ENCODE measurements around the gene UCKL1.
"Not testable (repeated sequence)": the region's sequence is repeated elsewhere in the genome, so short reads cannot be mapped to it uniquely, and the experiment has no call there.

The UCKL1 gene

DNA sequence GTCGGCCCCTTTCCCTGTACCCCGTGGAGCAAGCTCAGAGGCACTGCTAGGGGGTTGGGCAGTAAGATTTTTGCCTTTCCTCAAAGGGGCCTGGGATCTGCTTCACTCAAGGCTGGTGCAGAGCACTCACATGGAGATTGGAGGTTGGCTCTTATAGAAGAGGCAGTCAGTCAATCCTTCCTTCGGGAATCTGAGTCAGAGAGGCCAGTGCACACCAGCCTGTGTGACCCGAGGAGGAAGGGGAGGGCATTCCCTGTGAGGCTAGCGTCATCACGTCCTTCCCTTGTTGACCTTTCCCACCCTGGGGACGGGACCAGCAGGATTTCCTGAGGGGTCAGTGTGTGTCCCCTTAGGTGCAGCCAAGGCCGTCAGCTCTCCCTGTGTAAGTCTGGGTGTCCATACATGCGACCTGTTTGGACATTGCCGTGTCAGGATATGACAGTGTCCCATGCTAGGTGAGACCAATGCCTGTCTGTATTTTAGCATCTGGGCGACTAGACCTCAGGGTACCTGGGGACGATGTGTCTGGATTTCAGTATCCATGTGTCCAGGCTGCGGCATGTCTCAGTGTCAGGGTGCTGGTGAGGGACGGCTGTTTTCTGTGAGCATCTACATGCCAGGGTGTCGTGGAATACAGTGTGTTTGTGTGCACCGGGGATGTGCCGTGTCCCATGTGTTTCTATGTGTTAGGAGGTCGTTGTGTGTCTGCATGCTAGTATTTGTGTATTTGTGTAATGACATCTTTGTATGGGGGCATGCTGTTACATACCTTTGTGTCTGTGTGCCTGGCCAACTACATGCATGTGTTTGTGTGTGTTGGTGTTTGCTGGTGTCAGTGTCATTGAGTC is 16.3 kb upstream of the UCKL1 start:
- DNase-seq, result no peak

DNA sequence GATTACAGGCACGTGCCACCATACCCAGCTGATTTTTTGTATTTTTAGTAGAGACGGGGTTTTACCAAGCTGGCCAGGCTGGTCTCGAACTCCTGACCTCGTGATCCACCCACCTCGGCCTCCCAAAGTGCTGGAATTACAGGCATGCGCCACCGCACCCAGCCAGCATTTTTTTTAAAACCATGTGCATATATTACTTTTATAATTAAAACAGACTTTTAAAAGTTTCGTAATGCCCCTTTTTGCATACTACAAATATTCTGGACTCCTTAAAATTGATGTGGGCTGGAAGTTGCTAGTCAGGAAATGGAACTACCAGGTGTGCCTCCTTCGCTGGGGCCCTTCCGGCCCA is 15.7 kb upstream of the UCKL1 start:
- not testable (repeated sequence) for DNase-seq

DNA sequence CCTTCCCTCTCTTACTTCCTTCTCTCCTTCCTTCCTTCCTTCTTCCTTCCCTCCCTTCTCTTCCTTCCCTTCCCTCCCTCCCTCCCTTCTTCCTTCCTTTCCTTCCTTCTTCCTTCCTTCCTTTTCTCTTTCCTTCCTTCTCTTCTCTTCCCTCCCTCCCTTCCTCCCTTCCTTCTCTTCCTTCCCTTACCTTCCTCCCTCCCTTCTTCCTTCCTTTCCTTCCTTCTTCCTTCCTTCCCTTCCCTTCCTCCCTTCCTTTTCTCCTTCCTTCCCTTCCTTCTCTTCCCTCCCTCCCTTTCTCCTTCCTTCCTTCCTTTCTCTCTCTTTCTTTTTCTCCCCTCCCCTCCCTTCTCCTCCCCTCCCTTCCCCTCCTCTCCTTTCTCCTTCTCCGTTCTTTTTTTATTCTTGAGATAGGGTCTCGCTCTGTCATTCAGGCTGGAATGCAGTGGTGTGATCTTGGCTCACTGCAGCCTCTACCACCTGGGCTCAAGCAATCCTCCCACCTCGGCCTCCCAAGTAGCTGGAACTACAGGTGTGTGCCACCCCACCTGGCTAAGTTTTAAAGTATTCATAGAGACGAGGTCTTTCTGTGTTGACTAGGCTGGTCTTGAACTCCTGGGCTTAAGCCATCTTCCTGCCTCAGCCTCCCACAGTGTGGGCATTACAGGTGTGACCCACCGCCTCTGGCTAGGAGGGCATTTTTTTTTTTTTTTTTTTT is 14.7 kb upstream of the UCKL1 start:
- DNase-seq, result no peak

DNA sequence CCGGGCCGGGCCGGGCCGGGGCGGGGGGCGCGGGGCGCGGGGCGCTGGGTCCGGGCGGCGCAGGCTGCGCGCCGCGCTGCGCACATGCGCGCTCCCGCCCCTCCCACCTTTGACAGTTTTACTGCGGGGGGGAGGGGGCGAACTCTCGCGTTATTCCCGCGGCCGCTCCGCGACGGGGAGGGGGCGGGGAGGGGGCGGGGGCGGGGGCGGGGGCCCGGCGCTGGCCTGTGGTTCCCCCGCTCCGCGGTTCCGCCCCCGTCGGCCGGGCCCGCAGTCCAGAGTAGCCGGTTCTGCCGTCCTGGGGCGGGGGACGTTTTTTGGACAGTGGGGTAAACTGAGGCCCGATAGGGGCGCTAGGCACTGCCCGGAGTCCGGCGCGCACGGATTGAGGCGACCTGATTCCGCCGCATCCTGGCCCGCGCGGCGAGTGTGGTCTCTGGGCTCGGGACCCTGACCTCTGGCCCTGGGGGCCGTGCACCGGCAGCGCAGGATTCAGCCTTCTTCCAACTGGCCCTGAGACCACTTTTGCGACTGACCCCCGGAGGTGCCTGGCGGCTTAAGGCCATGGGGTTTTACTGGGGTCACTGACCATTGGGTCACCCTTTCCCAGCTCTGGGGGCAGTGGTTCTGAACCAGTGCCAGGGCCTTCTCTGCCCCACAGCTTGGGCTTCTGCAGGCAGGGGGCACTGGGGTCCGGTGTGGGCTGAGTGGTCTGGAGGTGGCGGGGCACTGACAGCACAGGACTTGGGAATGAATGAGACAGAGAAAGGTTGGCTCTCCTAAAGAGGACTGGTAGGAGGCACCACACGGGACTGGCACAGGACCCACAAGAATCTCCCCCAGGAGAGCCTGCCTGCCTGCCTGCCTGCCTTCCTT is 13.9 kb upstream of the UCKL1 start, which contains the start of gene ZNF512B:
ZNF512B (minus strand) TSS at position 93 of the 876 bp plus-strand sequence. CDS start 1,980 bp downstream, outside the sequence.
- peak; percentile 58 for DNase-seq

DNA sequence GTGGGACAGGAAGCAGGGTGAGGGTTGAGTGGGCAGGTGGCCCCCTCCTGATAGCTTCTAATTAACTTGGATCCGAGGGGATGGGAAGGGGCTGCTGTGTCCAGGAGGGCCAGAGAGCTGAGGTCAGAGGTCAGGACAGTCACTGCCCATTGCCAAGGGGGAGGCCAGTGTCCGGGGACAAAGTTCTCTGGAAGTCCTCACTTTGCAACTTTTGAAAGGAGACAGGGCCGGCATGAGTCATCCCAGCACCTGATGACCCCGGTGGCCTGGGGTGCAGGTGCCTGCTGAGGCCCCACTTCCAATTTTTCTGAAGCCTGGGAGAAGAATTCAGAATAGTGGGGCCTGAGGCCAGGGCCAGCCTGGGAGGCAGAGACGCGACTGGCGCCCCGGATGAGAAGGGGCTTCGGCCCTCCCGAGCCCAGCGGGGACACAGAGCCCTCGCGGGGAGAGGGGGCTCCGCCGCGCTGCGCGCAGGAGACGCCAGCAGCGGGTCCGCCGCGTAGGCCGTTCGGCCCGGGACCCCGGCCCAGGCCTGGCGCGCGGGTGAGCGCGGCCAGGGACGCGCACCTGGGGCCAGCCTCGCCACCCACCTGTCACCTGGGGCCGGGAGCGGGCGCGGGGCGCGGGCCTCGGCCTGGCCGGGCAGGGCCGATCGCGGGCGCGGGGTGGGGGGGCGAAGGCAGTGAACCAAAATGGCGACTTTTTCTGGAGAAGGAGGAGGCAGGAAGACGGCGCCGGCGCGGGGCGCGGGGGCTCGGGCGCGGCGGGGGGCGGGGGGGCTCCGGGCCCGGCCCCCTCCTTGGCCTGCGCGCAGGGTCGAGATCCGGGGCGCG is 12.9 kb upstream of the UCKL1 start:
- no peak for DNase-seq

DNA sequence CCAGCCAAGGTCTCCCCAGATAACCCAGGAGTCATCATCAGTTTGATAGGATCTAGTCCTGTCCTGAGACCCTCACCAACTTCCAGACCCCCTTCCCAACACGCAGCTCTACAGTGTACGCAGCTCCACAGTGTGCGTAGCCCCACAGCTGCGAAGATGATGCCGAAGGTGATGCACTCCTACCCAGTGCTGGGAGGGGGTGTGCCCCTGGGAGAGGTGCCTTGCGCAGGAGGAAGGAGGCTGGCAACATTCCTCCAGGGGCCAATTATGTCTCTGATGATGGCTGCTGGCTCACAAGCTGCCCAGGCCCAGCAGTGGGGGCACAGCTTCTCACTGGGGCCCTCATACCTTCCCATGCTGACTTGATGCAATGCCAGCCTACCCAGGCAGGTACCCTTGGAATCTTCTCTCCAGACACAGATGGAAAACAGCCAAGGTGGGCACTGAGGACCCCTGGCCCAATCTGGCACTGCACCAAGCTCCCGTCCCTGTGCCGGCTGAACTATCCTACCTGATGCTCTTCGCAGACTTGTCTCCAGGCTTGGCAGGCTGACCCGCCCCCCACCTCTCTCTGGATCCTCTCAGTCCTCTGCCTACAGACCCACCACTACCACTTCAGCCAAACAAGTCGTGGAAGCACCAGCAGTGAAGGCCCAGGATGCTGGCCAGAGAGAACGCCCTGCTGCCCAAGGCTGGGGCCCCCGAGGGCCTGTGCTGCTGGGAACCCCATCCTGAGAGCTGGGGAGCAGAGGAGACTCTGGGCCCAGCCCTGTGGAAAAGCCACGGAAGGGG is 12.1 kb upstream of the UCKL1 start:
- no peak for DNase-seq

DNA sequence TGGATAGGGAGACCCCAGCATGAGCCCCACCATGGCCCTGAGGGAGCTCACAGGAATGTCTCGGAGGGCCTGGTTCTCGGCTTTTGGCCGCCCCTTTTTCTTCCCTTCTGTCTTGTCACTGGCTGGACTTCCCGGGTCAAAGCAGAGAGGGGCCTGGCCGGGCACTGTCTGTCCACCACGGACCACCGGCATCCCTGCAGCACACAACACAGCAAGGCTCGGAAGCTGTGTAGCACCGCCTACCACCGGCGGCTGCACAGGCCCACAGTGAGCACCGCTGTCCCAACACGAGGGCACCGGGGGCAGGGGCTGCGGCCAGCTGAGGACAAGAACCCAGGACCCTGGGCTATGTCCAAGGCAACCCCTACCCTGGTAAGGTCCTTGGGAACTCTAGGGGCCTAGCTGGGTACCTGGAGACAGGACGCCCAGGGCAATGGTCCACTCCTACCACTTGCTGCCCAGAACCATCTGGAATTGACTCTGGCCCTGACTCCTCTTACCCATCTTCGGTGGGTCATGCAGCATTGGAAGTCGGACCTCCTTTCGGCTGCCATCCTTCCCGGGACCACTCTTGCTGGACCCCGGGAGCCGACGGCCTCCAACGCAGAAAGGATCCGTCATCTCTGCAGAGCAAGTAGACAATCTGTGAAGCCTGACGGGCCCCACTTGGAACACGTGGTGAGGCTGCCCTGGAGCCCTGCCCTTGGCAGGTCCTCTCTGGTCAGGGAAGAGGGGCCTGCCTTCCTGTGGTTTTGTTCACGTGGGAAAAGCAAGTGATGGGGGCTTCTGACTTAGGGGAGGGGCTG is 11.3 kb upstream of the UCKL1 start:
- DNase-seq, result no peak

DNA sequence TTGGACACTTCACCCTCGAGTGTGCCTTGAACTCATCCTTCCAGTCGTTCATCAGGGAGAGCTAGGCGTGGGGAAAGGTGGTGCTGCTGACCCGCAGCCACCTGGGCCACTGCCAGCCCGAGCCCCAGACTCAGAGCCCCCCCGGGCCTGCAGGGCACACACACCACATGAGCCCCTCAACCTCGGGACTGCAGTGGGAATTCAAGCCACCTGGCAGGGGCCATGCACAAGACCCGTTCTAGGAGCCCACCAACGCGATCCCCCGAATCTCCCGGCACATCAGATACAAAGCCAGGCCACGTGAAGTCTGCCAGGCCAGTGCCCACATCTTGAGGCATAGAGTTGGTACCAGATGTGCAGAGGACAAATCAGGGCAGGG is 10.7 kb upstream of the UCKL1 start:
- DNase-seq, result no peak

DNA sequence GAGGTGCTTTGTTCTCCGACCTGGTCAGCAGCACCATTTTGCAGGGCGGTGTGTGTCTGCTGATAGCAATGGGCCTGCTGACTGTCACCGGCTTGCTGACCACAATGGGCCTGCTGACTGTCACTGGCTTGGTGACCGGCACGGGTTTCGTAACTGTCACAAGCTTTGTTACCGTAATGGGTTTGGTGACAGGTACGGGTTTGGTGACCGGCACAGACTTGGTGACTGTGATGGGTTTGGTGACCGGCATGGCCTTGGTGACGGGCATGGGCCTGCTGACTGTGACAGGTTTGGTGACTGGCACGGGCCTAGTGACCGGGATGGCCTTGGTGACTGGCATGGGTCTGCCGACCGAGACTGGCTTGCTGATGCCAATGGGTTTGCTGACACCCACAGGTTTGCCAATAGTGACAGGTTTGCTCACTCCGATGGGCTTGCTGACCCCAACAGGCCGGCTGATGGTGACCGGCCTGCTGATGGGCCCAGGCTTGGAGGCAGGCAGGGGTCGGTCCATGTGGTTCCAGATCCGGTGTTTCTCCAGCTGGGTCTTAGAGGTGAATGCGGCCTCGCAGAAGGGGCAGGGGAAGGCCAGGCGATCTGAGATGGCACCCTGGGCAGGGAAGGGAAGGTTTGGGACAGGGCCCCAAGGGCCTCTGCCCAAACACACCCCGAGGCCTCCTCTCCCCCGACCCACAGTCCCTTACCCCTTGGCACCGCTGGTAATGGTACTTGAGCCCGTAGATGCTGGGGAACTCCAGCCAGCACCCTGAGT is 10.1 kb upstream of the UCKL1 start:
- no peak for DNase-seq

DNA sequence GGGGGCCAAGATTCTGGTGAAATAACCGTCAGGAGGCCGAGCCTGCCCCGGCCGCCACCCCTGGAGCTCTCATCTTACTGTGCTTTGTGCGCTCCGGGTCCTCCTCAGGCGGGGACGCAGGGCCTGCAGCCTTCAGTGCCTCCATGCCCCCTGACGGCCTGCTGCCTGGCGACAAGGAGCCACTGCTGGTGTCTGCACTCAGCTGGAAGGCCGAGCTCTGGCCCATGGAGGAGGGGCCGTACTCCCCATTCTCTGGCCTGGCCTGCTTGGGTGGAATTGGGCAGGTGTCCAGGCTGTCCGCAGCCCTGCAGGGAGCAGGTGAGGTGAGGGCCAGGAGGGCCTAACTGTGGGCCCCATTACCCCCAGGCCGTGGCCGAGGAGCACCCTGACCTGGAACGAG is 8.2 kb upstream of the UCKL1 start:
- no peak for DNase-seq

DNA sequence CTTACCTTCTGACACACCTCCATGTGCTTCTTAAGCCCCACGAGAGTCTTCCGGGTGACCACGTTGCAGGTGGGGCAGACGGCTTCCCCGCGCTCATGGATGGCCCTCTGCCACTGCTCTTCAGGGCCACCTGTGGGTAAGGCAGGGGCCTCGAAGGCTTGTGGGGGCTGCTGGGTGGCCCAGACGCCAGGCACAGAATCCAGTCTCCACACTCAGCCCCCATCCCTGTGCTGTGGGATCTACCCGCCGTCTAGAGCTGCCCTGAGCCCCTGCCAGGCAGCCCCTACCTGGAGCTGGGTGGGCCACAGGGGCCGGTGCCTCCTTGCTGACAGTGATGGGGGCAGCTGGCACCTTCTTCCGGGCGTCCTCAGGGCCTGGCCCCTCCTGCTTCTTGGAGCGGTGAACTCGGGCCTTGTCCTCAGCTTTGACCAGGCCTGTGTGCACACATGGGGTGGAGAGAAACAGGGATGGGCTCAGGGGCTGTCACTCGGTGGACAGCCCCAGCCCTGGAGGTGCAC is 7.6 kb upstream of the UCKL1 start:
- DNase-seq, result no peak

DNA sequence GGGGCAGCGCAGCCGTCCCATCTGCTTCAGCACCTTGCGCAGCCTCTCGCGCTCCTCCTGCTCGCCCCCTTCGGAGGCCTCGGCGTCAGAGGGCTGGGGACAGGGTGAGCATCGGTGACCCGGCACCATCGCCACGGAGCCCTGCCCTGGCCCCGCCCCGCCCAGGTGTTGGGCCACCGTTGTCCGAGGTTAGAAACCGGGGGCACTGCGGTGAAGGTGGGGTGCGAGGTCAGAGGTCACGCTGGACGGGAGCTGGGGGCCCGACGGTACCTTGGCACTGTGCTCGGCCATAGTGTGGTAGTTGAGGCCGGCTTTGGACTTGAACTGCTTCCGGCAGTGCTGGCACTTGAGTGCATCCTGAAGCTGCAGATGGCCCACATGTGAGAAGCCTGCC is 7.1 kb upstream of the UCKL1 start:
- DNase-seq, result no peak

DNA sequence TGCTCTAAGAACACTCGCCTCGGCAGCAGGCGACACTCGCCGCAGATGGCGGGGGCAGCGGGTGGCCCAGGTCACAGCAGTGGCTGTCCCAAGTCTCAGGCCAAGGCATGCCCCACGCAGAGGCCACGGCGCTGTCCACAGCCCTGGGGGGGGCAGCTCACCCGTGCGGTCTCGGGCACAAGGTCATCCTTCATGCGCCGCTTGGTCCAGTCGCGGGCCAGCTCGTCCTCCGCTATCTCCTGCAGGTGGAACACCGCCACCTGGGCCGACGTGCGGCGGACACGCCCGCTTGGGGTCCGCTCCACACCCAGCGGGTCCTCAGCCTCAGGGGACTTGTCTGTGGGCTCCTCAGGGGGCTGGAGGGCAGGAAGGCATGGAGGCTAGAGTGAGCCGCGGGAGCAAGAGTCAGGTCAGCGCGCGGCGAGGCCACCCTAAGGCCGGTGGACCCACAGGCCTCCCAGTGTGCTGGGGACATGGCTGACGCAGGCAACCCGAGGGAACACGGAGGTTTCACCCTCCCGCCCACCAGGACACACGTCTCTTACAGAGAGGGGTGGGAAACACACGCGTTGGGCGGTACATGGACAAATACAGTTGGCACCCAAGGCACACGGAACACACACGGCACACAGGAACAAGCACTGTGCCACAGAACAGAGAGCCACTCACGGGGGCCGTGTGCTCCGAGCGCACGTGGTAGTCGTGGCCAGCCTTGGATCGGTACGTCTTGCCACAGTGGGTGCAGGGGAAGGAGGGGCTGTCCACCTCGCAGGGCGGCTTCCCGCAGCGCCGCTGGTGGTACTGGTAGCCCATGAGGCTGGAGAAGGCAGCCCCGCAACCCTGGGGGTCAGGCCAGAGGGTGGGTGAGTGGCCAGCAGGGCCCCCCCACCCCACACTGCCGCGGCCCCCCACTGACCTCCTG is 6.5 kb upstream of the UCKL1 start:
- DNase-seq, result no peak

DNA sequence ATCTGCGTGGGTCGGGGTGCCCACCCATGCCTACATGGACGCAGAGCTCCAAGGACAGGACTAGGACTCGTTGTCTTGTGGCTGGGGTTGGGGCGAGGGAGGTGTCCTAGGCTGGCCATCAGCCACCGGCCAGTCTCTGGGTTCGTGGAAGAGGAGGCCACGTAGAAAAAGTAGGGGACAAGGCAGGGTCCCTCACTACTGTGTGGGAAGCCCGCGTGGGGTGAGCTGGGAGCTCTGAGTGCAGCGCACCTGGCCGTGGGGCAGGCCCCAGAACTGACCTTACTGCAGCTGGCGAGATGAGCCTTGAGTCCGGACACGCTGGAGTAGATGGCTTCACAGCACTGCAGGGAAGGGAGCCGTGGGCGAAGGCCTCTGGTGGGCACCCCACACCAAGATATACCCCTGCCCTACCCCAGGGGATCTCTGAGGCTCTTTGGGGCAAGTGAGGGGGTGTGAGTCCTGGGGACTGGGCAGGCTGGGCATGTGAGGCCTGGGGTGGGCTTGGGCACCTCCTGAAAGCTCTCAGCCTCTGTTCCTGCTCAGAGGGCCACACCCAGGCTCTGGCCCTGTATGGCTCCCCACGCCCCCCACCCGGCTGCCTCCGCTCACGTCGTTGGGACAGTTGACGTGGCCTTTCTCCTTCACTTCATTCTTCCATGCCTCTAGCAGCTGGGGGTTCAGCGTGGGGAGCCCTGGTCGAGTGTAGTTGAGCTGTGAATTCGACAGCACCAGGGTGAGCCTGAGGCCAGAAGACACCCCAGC is 5.6 kb upstream of the UCKL1 start:
- no peak for DNase-seq

DNA sequence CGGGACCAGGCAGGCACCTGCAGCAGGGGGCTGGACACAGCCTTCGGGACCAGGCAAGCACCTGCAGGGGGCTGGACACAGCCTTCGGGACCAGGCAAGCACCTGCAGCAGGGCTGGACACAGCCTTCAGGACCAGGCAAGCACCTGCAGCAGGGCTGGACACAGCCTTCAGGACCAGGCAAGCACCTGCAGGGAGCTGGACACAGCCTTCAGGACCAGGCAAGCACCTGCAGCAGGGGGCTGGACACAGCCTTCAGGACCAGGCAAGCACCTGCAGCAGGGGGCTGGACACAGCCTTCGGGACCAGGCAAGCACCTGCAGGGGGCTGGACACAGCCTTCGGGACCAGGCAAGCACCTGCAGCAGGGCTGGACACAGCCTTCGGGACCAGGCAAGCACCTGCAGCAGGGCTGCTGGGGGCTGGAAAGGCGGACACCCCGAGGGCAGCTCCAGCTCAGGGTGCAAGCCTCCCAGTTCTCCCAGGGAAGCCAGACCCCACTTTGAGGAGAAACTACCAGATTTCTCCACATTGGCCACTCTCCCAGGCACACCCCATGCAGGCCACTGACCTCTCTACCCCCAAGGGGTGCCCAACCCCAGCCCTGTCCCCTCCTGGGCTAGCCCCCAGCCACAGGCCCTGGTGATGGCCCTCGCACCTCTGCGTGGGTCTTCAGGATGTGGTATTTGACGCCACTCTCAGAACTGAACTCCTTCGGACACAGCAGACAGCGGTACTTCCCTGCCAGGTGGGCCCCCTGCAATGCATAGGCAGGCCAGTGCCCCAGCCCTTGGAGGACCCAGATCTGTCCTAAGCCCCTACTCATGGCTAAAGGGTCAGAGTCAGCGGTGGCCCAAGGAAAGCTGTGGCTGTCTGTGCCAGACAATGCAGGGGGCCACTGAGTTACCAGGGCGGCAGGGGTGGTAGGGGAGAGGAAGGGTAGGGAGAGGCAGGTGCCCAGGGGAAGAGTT is 4.7 kb upstream of the UCKL1 start:
- not testable (repeated sequence) for DNase-seq

DNA sequence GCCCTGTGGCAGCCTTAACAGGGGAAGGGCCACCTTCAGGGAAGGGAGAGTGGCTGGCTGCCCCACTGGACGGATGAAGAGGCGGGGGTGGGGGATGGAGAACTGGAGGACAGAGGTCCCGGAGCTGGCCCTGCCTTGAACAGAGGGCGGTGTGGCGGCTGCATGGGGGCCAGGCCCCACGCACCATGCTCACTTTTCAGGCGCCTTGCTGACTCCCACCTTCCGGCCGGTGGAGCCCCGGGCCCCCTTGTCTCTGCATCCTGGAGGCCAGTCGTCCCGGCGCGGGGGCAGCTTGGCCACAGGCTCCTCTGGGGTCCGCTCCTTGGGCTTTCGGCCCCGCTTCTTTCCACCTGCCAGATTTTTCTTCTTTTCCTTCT is 3.5 kb upstream of the UCKL1 start:
- DNase-seq, result no peak

All from NCI-H1105 (cell line).